ENCODE measurements around the gene IGLON5.
A peak's percentile ranks its signal among the peaks of the same experiment; 100 is the strongest.

The IGLON5 gene

GRCh38 chr19:51321799-51322198 is 10.4 kb downstream of the IGLON5 start:
- no peak overlapping the region for H3K4me3 ChIP-seq (ENCODE audit: low read depth, low read length)
- no peak for DNase-seq (ENCODE audit: low read depth)
- no peak for TF ChIP-seq CTCF (IDR thresholded peaks at IDR 0.05; ENCODE audit: insufficient read depth, low read depth, low read length, missing control alignments)

GRCh38 chr19:51323481-51324166 is 12.2 kb downstream of the IGLON5 start:
- no peak for DNase-seq (ENCODE audit: low read depth)
- no peak overlapping the region for H3K4me3 ChIP-seq (ENCODE audit: low read depth, low read length)
- TF ChIP-seq CTCF (IDR thresholded peaks at IDR 0.05; ENCODE audit: insufficient read depth, low read depth, low read length, missing control alignments): no peak

GRCh38 chr19:51324167-51324481 is 12.7 kb downstream of the IGLON5 start:
- H3K4me3 ChIP-seq (ENCODE audit: low read depth, low read length): no peak overlapping the region
- no peak for DNase-seq (ENCODE audit: low read depth)
- no peak for TF ChIP-seq CTCF (IDR thresholded peaks at IDR 0.05; ENCODE audit: insufficient read depth, low read depth, low read length, missing control alignments)

GRCh38 chr19:51325161-51325976 is 13.9 kb downstream of the IGLON5 start:
- no peak overlapping the region for H3K4me3 ChIP-seq (ENCODE audit: low read depth, low read length)
- DNase-seq (ENCODE audit: low read depth): no peak
- no peak for TF ChIP-seq CTCF (IDR thresholded peaks at IDR 0.05; ENCODE audit: insufficient read depth, low read depth, low read length, missing control alignments)

- H3K4me3 ChIP-seq (ENCODE audit: low read depth, low read length): no peak overlapping the region
- no peak for TF ChIP-seq CTCF (IDR thresholded peaks at IDR 0.05; ENCODE audit: insufficient read depth, low read depth, low read length, missing control alignments)
- no peak for DNase-seq (ENCODE audit: low read depth)
Measured at GRCh38 chr19:51326216-51327065, 15.0 kb downstream of the IGLON5 start.

GRCh38 chr19:51327066-51328001 is 15.9 kb downstream of the IGLON5 start:
- H3K4me3 ChIP-seq (ENCODE audit: low read depth, low read length): no peak overlapping the region
- TF ChIP-seq CTCF (IDR thresholded peaks at IDR 0.05; ENCODE audit: insufficient read depth, low read depth, low read length, missing control alignments): peak; percentile 5
- peak; percentile 63 for DNase-seq (ENCODE audit: low read depth)
